ENCODE data around the gene RPS6KA2. TPM values are rescaled to one million over a fixed set of nuclear protein-coding genes. Genes with fewer than 3 reads are reported as not detected.

RPS6KA2 gene
- total RNA-seq, 1 donor: 2.4 TPM

GRCh38 chr6:166438211-166438861, 188.7 kb downstream of the RPS6KA2 start:
- Histone ChIP-seq H3K4me3 (ENCODE audit: low read length) (no peak overlapping the region), H3K9me3 (ENCODE audit: low read depth, low read length) (no peaks in the 10 kb centered on the region), H3K4me1 (ENCODE audit: insufficient read depth, low read length) (peaks cover 31% of the 10 kb centered on the region), H3K27me3 (ENCODE audit: insufficient read depth, low read length) (peaks cover 12% of the 10 kb centered on the region)

GRCh38 chr6:166437661-166438060, 189.4 kb downstream of the RPS6KA2 start:
- peaks cover 12% of the 10 kb centered on the region for H3K27me3 ChIP-seq (ENCODE audit: insufficient read depth, low read length)
- H3K9me3 ChIP-seq (ENCODE audit: low read depth, low read length): no peaks in the 10 kb centered on the region
- no peak overlapping the region for H3K4me3 ChIP-seq (ENCODE audit: low read length)
- H3K4me1 ChIP-seq (ENCODE audit: insufficient read depth, low read length): peaks cover 31% of the 10 kb centered on the region

- peaks cover 25% of the 10 kb centered on the region for H3K4me1 ChIP-seq (ENCODE audit: insufficient read depth, low read length)
- H3K9me3 ChIP-seq (ENCODE audit: low read depth, low read length): no peaks in the 10 kb centered on the region
- no peak overlapping the region for H3K4me3 ChIP-seq (ENCODE audit: low read length)
- peaks cover 12% of the 10 kb centered on the region for H3K27me3 ChIP-seq (ENCODE audit: insufficient read depth, low read length)
These were observed 190.6 kb downstream of the RPS6KA2 start for GRCh38 chr6:166436195-166437139.

- Histone ChIP-seq H3K9me3 (ENCODE audit: low read depth, low read length) (no peaks in the 10 kb centered on the region), H3K27me3 (ENCODE audit: insufficient read depth, low read length) (peaks cover 8% of the 10 kb centered on the region), H3K4me1 (ENCODE audit: insufficient read depth, low read length) (peaks cover 22% of the 10 kb centered on the region), H3K4me3 (ENCODE audit: low read length) (no peak overlapping the region)
These were observed 191.5 kb downstream of the RPS6KA2 start for GRCh38 chr6:166435574-166435973.

GRCh38 chr6:166434336-166434735, 192.7 kb downstream of the RPS6KA2 start:
- Histone ChIP-seq H3K4me3 (ENCODE audit: low read length) (no peak overlapping the region), H3K27me3 (ENCODE audit: insufficient read depth, low read length) (no peaks in the 10 kb centered on the region)

GRCh38 chr6:166433096-166433495, 194.0 kb downstream of the RPS6KA2 start:
- Histone ChIP-seq H3K4me3 (ENCODE audit: low read length) (no peak overlapping the region), H3K27me3 (ENCODE audit: insufficient read depth, low read length) (no peaks in the 10 kb centered on the region), H3K9me3 (ENCODE audit: low read depth, low read length) (no peaks in the 10 kb centered on the region), H3K4me1 (ENCODE audit: insufficient read depth, low read length) (peaks cover 13% of the 10 kb centered on the region)

More at GRCh38 chr6:166434336-166434735, 192.7 kb downstream of the RPS6KA2 start:
- Histone ChIP-seq H3K9me3 (ENCODE audit: low read depth, low read length) (no peaks in the 10 kb centered on the region), H3K4me1 (ENCODE audit: insufficient read depth, low read length) (peaks cover 13% of the 10 kb centered on the region)

- Histone ChIP-seq H3K4me1 (ENCODE audit: insufficient read depth, low read length) (peaks cover under 1% of the 10 kb centered on the region), H3K27me3 (ENCODE audit: insufficient read depth, low read length) (no peaks in the 10 kb centered on the region), H3K9me3 (ENCODE audit: low read depth, low read length) (no peaks in the 10 kb centered on the region), H3K4me3 (ENCODE audit: low read length) (no peak overlapping the region)
These were observed 196.8 kb downstream of the RPS6KA2 start for GRCh38 chr6:166430269-166430668.

- H3K4me1 ChIP-seq (ENCODE audit: insufficient read depth, low read length): peaks cover 6% of the 10 kb centered on the region
- no peaks in the 10 kb centered on the region for H3K9me3 ChIP-seq (ENCODE audit: low read depth, low read length)
- H3K27me3 ChIP-seq (ENCODE audit: insufficient read depth, low read length): no peaks in the 10 kb centered on the region
- H3K4me3 ChIP-seq (ENCODE audit: low read length): no peak overlapping the region
These were observed 202.6 kb downstream of the RPS6KA2 start for GRCh38 chr6:166424431-166424830.

GRCh38 chr6:166423781-166424180, 203.3 kb downstream of the RPS6KA2 start:
- H3K27me3 ChIP-seq (ENCODE audit: insufficient read depth, low read length): no peaks in the 10 kb centered on the region
- peaks cover 12% of the 10 kb centered on the region for H3K4me1 ChIP-seq (ENCODE audit: insufficient read depth, low read length)

GRCh38 chr6:166423051-166423745, 203.9 kb downstream of the RPS6KA2 start:
- H3K9me3 ChIP-seq (ENCODE audit: low read depth, low read length): no peaks in the 10 kb centered on the region
- H3K4me3 ChIP-seq (ENCODE audit: low read length): no peak overlapping the region
- peaks cover 18% of the 10 kb centered on the region for H3K4me1 ChIP-seq (ENCODE audit: insufficient read depth, low read length)
- H3K27me3 ChIP-seq (ENCODE audit: insufficient read depth, low read length): no peaks in the 10 kb centered on the region

More at GRCh38 chr6:166423781-166424180, 203.3 kb downstream of the RPS6KA2 start:
- no peak overlapping the region for H3K4me3 ChIP-seq (ENCODE audit: low read length)
- H3K9me3 ChIP-seq (ENCODE audit: low read depth, low read length): no peaks in the 10 kb centered on the region

GRCh38 chr6:166422201-166422940, 204.7 kb downstream of the RPS6KA2 start:
- H3K4me1 ChIP-seq (ENCODE audit: insufficient read depth, low read length): peaks cover 25% of the 10 kb centered on the region
- no peaks in the 10 kb centered on the region for H3K9me3 ChIP-seq (ENCODE audit: low read depth, low read length)
- H3K27me3 ChIP-seq (ENCODE audit: insufficient read depth, low read length): no peaks in the 10 kb centered on the region
- H3K4me3 ChIP-seq (ENCODE audit: low read length): no peak overlapping the region

GRCh38 chr6:166420351-166420750, 206.7 kb downstream of the RPS6KA2 start:
- Histone ChIP-seq H3K4me3 (ENCODE audit: low read length) (no peak overlapping the region), H3K9me3 (ENCODE audit: low read depth, low read length) (no peaks in the 10 kb centered on the region), H3K27me3 (ENCODE audit: insufficient read depth, low read length) (no peaks in the 10 kb centered on the region), H3K4me1 (ENCODE audit: insufficient read depth, low read length) (peaks cover 42% of the 10 kb centered on the region)

- Histone ChIP-seq H3K27me3 (ENCODE audit: insufficient read depth, low read length) (no peaks in the 10 kb centered on the region), H3K4me3 (ENCODE audit: low read length) (no peak overlapping the region), H3K9me3 (ENCODE audit: low read depth, low read length) (no peaks in the 10 kb centered on the region), H3K4me1 (ENCODE audit: insufficient read depth, low read length) (peaks cover 43% of the 10 kb centered on the region)
These were observed 207.3 kb downstream of the RPS6KA2 start for GRCh38 chr6:166419717-166420116.

GRCh38 chr6:166419286-166419685, 207.8 kb downstream of the RPS6KA2 start:
- no peaks in the 10 kb centered on the region for H3K27me3 ChIP-seq (ENCODE audit: insufficient read depth, low read length)
- H3K4me3 ChIP-seq (ENCODE audit: low read length): no peak overlapping the region
- H3K4me1 ChIP-seq (ENCODE audit: insufficient read depth, low read length): peaks cover 43% of the 10 kb centered on the region
- no peaks in the 10 kb centered on the region for H3K9me3 ChIP-seq (ENCODE audit: low read depth, low read length)

Measured in mononuclear cell (primary cell).